OCI-M1 (cell line): ENCODE results near the gene NLRP1.

ENCODE experiments used
- DNase-seq: peaks from one replicate; lab custom pipeline; 2025; lab: John Stamatoyannopoulos, UW

NLRP1 gene

DNA sequence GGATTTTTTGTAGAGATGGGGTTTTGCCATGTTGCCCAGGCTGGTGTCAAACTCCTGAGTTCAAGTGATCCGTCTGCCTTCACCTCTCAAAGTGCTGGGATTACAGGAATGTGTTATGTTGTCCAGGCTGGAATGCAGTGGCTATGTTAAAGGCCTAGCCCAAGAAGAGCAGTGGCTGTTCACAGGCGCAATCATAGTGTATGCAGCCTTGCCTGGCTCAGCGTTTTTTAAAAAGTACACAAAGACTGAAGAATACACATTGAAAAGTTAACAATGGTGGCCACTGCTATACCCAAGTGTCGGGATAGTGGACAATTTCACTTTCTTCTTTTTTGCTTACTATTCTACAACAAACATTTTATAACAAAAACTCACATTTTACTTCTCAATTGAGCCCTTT, 105.3 kb downstream of the NLRP1 start:
- DNase-seq = no peak

DNA sequence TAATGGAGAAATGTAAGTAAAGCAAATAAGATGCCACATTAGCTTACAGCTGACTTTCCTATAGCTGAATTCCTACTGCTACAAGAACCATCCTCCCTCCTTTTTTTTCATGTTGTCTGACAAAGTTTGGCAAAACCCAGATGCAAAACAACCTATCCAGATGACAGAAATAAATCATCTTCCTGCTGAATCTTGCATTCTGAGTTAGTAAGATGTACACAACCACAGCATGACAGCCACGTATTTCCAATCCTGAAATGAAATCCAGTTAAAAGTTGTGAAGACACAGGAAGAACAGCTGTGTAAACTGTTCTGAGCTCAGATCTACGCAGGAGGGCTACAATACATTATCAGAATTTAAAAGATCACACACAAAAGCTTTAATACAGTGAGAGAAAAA, 110.4 kb downstream of the NLRP1 start:
- DNase-seq = no peak

DNA sequence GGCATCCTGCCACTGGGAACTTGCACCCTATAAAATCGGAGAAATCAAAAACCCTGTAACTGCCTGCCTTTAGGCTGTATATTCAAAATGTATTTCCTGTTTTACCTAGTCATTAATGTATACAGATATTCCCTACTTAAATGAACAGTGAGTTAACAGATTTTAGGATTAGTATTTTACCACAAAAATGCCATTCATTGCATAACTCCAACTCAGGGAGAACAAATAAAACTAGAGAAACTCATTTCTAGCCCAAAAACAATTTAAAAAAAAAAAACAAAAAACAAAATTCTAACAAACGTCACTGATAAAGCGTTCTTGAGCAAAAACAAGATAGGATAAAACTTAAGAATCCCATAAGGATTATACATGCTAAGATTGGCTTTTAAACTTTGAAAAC, 111.8 kb downstream of the NLRP1 start:
- no peak for DNase-seq

DNA sequence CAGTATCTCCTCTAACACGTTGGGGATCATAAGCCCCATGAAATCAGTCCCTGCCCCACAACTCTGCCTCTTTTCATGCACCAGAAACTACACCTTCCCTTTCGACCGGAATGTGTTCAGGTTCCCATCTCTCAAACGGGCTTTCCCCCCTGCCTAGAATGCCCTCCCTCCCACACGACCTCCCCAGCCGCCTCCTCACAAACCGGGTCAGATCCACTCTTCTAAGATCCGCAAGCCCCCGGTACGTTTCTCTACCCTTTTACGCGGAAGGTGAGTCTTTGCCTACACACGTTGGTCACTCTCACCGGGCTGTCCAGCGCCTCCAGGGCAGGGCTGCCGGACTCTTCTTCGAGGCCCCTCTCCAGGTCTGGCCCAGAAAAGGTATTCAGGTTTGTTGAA, 116.2 kb downstream of the NLRP1 start:
- peak; percentile 53 for DNase-seq

DNA sequence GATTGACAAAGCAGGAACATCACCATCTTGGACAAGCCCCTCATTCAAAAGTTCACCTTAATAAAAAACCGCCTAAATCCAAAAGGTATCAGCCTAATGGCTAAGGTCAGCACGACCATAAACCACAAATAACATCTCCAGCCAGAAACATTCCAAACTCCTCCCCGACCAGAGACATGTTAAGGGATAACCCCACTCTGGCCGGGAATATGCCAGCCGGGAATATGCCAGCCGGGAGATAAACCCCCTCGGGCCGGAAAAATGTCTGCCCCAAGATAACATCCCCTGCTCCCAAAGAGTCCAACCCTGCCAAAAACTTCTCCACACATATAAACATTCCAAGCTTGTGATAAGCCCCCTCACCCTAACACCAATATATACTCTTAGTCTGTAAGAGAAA, 116.9 kb downstream of the NLRP1 start:
- no peak for DNase-seq

DNA sequence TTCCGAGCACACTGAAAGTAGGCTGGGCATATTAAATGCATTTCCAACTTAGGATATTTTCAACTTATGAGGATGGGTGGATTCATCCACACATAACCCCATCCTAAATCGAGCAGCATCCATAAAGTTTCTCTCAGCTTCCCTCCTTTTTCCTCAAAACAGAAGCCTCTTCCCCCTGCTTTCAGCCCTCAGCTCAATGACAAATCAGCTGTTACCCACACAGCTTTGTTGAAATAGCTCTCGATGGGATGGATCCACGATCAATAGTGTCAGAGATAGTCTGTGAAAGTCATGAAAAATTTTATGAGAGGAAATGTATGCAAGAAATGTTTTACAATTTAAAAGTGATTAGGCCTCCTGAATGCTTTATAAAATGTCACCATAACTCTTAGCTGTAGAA, 118.0 kb downstream of the NLRP1 start:
- DNase-seq = no peak

DNA sequence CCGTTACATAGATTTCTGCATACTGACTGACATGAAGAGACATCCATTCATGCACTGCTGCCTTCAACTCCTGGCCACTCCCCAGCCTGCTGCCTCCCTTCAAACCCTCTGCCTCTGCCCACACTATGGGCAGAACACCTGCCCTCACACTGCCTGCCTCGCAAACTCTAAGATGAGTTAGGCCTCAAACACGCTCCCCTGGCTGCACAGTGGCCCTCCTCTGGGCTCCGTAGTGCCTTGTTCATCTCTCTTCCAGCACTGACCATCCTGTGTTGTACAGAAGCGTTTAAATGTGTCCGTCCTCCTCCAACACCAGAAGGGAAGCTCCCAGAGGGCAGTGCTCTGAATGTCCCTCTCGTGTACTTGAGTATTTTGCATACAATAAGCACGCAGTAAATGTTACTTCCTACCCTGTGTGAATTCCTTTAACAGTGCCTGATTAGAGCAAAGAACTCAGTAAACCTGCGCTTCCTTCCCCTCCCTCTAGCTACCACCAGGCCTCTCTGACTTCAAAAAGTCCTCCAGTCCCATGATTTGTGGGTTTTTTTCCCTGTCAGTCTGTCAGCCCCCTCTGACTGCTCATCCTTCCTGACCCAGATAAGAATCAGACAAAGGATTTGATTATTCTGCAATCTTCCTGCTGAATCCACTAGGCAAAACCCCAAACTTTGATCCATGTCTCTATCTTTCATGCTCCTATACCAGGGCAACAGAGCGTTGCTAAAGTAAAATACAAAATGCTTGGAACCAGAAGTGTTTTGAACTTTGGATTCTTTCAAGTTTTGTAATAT, 119.4 kb downstream of the NLRP1 start:
- no peak for DNase-seq
